Hepatic stellate cell (primary cell): Measurements from ENCODE around the gene STARD10.

Source experiments
- DNase-seq: peaks from one replicate; pipeline ENCODE4 v3.0.0; 2011; ENCODE audit warnings: low spot score

The STARD10 gene

DNA sequence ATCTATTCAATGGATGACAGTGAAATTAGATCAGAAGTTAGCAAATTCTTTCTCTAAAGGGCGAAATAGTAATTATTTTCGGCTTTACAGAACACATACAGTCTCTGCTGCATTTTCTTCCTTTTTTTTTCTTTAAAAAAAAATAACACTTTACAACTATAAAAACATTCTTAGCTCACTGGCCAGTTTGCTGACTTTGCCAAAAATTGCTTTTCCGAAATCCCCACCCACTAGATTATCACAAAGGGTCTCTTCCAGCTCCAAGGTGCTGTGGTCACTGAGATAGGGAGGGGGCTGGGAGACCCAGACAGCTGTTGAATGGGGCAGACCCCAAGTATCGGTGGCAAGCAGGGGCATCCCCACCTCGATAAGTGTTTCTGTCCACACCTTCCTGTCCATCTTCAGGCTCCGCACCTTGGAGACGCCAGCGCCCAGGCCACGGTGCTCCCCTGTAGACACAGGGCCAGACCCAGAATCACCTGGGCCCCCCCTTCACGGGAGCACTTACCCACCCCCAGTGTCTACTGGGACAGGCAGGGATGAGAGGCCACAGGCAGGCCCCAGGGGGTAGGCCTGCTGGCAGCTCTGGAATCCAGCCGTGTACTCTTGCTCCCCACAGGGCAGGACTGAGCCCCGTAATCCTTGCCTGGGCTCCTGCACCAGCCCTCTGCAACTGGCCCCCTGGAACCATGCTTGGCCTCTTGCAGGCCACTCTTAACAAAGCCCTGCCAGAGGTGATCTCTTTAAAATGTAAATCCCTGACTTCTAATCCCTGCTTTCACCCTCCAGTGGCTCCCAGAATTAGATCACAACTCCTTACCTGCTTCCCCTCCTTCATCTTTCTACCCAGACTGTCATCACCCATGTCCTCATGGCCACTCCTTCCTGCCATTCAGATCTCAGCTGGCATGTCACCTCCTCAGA lies 88.1 kb downstream of the STARD10 start:
- no peak for DNase-seq

DNA sequence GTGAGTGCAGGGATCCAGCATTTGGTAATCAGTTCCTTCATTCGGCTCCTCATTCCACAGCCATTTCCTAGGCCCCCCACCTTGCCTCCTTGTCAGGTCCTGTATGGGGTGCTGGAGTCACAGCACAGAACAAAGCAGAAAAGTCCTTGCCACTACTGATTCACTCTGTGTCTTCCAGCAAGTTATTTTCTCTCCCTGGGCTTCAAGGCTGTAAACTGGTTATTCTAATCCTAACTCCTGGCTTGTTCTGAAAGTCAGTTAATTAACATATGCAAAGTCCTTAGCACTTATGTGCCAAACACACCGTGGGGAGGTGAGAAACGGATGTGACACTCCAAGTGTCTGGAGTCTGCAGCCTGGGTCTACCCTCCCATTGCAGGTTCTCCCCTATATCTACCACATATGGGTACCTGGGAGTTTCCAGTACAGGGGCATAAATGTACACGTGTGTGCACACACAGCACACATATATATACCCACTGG lies 89.0 kb downstream of the STARD10 start:
- no peak for DNase-seq
